Activated CD8-positive, alpha-beta memory T cell treated with anti-CD3 and anti-CD28 coated beads, Interleukin-2, amount 10 ng/mL, durations not matched to agents 7 days and 5 days (primary cell): ENCODE data around the gene TTLL1. TPM values are rescaled to one million over a fixed set of nuclear protein-coding genes. Genes with fewer than 3 reads are reported as not detected.
"Not testable (repeated sequence)": the region's sequence is repeated elsewhere in the genome, so short reads cannot be mapped to it uniquely, and the experiment has no call there.

Source experiments
- ATAC-seq: fragments of 150-1000 bp; cut with Tn5 transposase; one replicate; pipeline ENCODE4 v1.10.0; 2021; ENCODE audit warnings: moderate library complexity
- CTCF ChIA-PET: fragments of 350-600 bp; sonication (Branson Sonifier 250); formaldehyde crosslinking; loops from one replicate; lab custom pipeline; 2021; ENCODE audit warnings: antibody characterized with exemption; lab: Charles Lee
- DNase-seq: peaks from one replicate; pipeline ENCODE4 v3.0.0-alpha.2; 2020
- H3K27ac Mint-ChIP-seq: one replicate; pipeline ENCODE4 v1.8.0; 2021; ENCODE audit warnings: mild to moderate bottlenecking, mixed read lengths
- H3K27me3 Mint-ChIP-seq: one replicate; pipeline ENCODE4 v1.8.0; 2021; ENCODE audit warnings: mixed read lengths
- H3K36me3 Mint-ChIP-seq: one replicate; pipeline ENCODE4 v1.8.0; 2021; ENCODE audit warnings: mild to moderate bottlenecking, mixed read lengths
- H3K4me1 Mint-ChIP-seq: one replicate; pipeline ENCODE4 v1.8.0; 2021; ENCODE audit warnings: mixed read lengths
- H3K4me3 Mint-ChIP-seq: one replicate; pipeline ENCODE4 v1.8.0; 2021; ENCODE audit warnings: mild to moderate bottlenecking, moderate library complexity, mixed read lengths
- H3K9me3 Mint-ChIP-seq: one replicate; pipeline ENCODE4 v1.8.0; 2022; ENCODE audit warnings: low read depth, mixed read lengths
- total RNA-seq, 2 experiments: library from RNA; stranded (reverse); gene quantifications; one replicate each; pipeline ENCODE4 v1.2.3, GENCODE V29; 2021

Gene TTLL1
- total RNA-seq, 2 experiments from 2014 or later, result 9.1 to 9.9 TPM

- DNase-seq (no peak), ATAC-seq (no peak)
- H3K9me3 Mint-ChIP-seq, result no peaks in the 10 kb centered on the region
- H3K27me3 Mint-ChIP-seq, result no peaks in the 10 kb centered on the region
- CTCF ChIA-PET, result no interaction called here
- H3K27ac Mint-ChIP-seq, result no peak overlapping the region
- H3K36me3 Mint-ChIP-seq, result no peaks in the 10 kb centered on the region
- no peak overlapping the region for H3K4me3 Mint-ChIP-seq
- peaks cover 5% of the 10 kb centered on the region for H3K4me1 Mint-ChIP-seq
Measured at GRCh38 chr22:43038325-43038724, 50.9 kb downstream of the TTLL1 start.

GRCh38 chr22:43036282-43036829 lies 52.8 kb downstream of the TTLL1 start:
- H3K27ac Mint-ChIP-seq, result no peak overlapping the region
- H3K27me3 Mint-ChIP-seq, result no peaks in the 10 kb centered on the region
- DNase-seq, result no peak
- no peak for ATAC-seq
- CTCF ChIA-PET, result interaction anchor here (0.7 kb wide), 2 partner anchors 29 to 49 kb away, joined by 3 read pairs; no protein-coding TSS in a partner anchor
- no peaks in the 10 kb centered on the region for H3K36me3 Mint-ChIP-seq
- H3K9me3 Mint-ChIP-seq, result no peaks in the 10 kb centered on the region
- H3K4me3 Mint-ChIP-seq, result no peak overlapping the region
- H3K4me1 Mint-ChIP-seq, result peaks cover 5% of the 10 kb centered on the region

DNA sequence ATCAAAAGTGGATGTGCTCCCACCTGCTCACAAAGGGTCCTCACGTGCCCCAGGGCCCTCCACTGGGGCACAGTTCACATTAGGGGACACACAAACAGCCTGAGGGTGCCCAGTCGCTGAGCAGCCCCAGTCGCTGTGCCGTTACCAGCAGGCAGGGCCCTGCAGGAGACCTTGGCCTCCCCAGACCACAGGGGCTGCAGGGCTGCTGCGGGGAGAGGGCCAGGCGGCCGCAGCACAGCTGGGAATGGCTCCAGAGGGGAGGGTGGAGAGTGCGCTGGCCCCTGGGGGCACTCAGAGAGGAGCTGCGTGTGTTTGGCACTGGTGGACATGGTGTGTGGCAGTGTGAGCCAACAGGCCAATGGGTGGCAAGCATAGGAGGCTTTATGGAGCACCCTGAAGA lies 53.9 kb downstream of the TTLL1 start:
- ATAC-seq, result no peak
- Mint-ChIP-seq H3K4me3 (no peak overlapping the region), H3K36me3 (no peaks in the 10 kb centered on the region), H3K27me3 (no peaks in the 10 kb centered on the region), H3K27ac (no peak overlapping the region), H3K4me1 (peaks cover 5% of the 10 kb centered on the region), H3K9me3 (no peaks in the 10 kb centered on the region)
- no peak for DNase-seq
- CTCF ChIA-PET, result interaction anchor here (0.5 to 2.1 kb wide), 5 partner anchors 10 to 254 kb away, joined by 3 to 19 read pairs (median 3); no protein-coding TSS in a partner anchor

DNA sequence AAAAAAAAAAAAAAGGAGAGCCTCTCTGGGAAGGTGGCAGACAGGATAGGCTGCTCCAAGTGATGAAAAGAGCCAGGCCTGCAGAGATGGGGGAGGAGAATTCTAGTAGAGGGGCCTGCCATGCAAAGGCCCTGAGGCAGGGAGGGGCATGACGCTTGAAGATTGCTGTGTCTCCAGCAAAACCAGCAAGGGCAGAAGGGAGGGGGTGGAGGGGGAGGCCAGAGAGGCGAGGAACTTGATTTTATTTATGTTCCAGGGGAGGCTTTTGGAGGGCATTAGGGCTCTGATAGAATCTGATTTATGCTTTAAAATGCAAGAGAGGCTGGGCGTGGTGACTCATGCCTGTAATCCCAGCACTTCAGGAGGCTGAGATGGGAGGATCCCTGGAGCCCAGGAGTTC lies 57.6 kb downstream of the TTLL1 start:
- Mint-ChIP-seq H3K4me1 (peaks cover 5% of the 10 kb centered on the region), H3K27ac (no peak overlapping the region), H3K4me3 (no peak overlapping the region), H3K36me3 (no peaks in the 10 kb centered on the region), H3K27me3 (no peaks in the 10 kb centered on the region), H3K9me3 (no peaks in the 10 kb centered on the region)
- CTCF ChIA-PET, result no interaction called here
- ATAC-seq, result no peak
- no peak for DNase-seq

DNA sequence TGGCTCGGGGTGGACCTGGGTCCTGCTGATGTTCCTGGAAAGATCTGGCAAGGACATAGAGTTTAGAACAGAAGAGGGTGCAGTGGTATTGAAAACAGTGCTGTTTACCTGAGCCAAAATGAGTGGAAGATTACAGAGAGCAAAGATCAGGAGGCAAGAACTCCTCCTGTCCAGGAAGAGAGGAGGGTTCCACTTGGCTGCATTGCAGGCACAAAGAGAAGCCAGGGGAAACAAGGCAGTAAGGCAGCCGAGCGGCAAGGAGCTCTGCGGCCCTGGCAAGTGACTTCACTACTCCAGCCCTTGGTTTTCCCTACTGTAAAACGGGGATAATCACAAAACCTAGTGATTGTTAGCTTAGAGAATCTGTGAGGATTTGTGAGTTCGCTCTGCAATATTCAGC lies 70.6 kb downstream of the TTLL1 start:
- no peaks in the 10 kb centered on the region for H3K9me3 Mint-ChIP-seq
- no peaks in the 10 kb centered on the region for H3K36me3 Mint-ChIP-seq
- no peak overlapping the region for H3K27ac Mint-ChIP-seq
- ATAC-seq, result no peak
- no peak for DNase-seq
- H3K4me1 Mint-ChIP-seq, result peaks cover 11% of the 10 kb centered on the region
- CTCF ChIA-PET, result no interaction called here
- H3K4me3 Mint-ChIP-seq, result no peak overlapping the region
- H3K27me3 Mint-ChIP-seq, result peaks cover 3% of the 10 kb centered on the region

GRCh38 chr22:43017525-43018460 lies 71.4 kb downstream of the TTLL1 start:
- ATAC-seq (no peak), DNase-seq (no peak)
- peaks cover 19% of the 10 kb centered on the region for H3K4me1 Mint-ChIP-seq
- H3K4me3 Mint-ChIP-seq, result no peak overlapping the region
- CTCF ChIA-PET, result no interaction called here
- peaks cover 3% of the 10 kb centered on the region for H3K27me3 Mint-ChIP-seq
- H3K27ac Mint-ChIP-seq, result no peak overlapping the region
- no peaks in the 10 kb centered on the region for H3K36me3 Mint-ChIP-seq
- H3K9me3 Mint-ChIP-seq, result no peaks in the 10 kb centered on the region

DNA sequence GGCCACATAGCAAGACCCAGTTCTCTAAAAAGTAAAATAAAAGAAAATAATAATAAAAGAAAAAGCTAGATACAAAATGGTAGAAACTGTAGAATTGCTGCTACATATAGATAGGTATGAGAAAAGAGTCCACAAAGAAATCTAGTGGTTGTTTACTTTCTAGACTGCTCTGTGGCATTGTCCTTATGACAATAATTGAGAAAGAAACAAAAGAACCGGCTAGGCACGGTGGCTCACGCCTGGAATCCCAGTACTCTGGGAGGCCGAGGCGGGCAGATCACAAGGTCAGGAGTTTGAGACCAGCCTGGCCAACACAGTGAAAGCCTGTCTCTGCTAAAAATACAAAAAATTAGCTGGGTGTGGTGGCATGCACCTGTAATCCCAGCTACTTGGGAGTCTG lies 73.0 kb downstream of the TTLL1 start:
- H3K4me3 Mint-ChIP-seq, ATAC-seq, DNase-seq, H3K27ac Mint-ChIP-seq, H3K27me3 Mint-ChIP-seq, CTCF ChIA-PET, H3K36me3 Mint-ChIP-seq, H3K9me3 Mint-ChIP-seq: not testable (repeated sequence)
- H3K4me1 Mint-ChIP-seq, result peaks cover 22% of the 10 kb centered on the region

DNA sequence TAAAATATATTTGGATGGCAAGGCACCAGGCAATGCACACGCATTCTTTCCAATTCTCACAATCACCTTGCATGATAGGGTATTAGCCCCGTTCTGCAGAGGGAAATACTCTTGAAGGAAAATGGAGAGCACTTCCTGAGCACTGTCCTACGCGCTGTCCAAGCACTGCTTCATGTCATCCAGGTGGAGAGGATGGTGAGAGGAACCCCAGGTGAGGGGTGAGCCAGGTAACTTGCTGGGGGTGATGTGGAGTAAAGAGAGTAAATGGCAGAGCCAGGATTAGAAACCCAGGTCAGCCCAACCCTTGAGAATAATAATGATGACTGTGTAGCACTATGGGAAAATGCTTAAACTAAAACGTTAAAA lies 73.5 kb downstream of the TTLL1 start:
- peak overlapping the region; percentile 96 for H3K4me3 Mint-ChIP-seq
- no peaks in the 10 kb centered on the region for H3K36me3 Mint-ChIP-seq
- no peaks in the 10 kb centered on the region for H3K9me3 Mint-ChIP-seq
- H3K27ac Mint-ChIP-seq, result peak overlapping the region; percentile 83
- ATAC-seq, result peak; percentile 2
- no peak for DNase-seq
- H3K4me1 Mint-ChIP-seq, result peaks cover 22% of the 10 kb centered on the region
- CTCF ChIA-PET, result interaction anchor here (2.2 kb wide), 1 partner anchor 18 kb away, joined by 9 read pairs; no protein-coding TSS in a partner anchor
- peaks cover 3% of the 10 kb centered on the region for H3K27me3 Mint-ChIP-seq

DNA sequence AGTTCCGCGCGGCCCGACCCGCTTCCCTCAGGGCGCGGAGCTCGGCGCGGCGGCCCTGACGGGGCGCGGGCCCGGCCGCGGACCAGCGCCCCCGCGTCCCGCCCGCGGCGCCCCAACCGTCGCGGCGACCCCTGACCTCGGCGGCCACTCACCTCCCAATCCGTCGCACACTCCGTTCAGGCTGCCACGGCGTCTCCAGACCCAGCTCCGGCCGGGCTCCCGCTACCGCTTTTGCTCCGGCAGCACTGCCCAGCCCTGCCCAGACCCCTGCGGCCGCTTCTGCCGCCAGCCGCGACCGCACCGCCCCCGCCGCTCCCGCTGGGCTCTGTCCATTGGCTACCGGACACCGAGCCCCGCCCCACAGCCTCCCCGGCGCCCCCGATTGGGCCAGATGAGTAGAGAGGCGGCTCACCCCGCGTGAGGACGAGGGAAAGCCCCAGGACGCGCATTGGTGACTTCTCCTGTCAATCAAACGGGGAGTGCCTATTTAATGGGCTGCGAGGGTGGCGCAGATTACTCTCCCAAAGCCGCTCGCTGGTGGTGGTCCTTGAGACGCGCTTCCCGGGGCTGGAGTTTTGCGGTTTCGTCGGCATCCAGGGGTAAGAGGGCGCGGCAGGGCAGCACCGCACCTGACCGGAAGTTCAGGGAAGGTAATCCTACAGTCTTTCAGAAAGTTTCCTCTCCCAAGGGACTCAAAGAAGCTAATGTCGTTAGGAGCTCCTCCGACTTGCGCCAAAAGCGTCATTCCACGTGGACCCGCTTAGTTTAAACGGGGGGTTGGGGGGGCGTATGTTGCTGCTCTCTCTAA lies 74.1 kb downstream of the TTLL1 start, which contains the start of gene PACSIN2:
PACSIN2 (minus strand) TSS at position 281 of the 808 bp plus-strand sequence. CDS start 103,069 bp downstream, outside the sequence.
- H3K4me1 Mint-ChIP-seq, result peaks cover 22% of the 10 kb centered on the region

GRCh38 chr22:43014316-43014868 lies 74.8 kb downstream of the TTLL1 start:
- Mint-ChIP-seq H3K27me3 (peaks cover 3% of the 10 kb centered on the region), H3K27ac (peak overlapping the region; percentile 79), H3K9me3 (no peaks in the 10 kb centered on the region), H3K4me1 (peaks cover 22% of the 10 kb centered on the region), H3K36me3 (no peaks in the 10 kb centered on the region), H3K4me3 (peak overlapping the region; percentile 96)
- DNase-seq, result peak; percentile 58
- CTCF ChIA-PET, result interaction anchor here (2.0 to 2.6 kb wide), 3 partner anchors 14 to 147 kb away, joined by 9 to 13 read pairs (median 10); no protein-coding TSS in a partner anchor
- peak; percentile 14 for ATAC-seq

More for the DNA sequence above, 74.1 kb downstream of the TTLL1 start, which contains the start of gene PACSIN2:
- Mint-ChIP-seq H3K36me3 (no peaks in the 10 kb centered on the region), H3K27ac (peak within 1 kb of the TSS; percentile 83), H3K9me3 (no peaks in the 10 kb centered on the region), H3K4me3 (peak within 1 kb of the TSS; percentile 96), H3K27me3 (peaks cover 3% of the 10 kb centered on the region)
- CTCF ChIA-PET, result interaction anchor here (2.0 to 2.2 kb wide), 2 partner anchors 19 to 148 kb away, joined by 9 to 10 read pairs; no protein-coding TSS in a partner anchor
- ATAC-seq, result peak; percentile 99
- peak; percentile 99 for DNase-seq

DNA sequence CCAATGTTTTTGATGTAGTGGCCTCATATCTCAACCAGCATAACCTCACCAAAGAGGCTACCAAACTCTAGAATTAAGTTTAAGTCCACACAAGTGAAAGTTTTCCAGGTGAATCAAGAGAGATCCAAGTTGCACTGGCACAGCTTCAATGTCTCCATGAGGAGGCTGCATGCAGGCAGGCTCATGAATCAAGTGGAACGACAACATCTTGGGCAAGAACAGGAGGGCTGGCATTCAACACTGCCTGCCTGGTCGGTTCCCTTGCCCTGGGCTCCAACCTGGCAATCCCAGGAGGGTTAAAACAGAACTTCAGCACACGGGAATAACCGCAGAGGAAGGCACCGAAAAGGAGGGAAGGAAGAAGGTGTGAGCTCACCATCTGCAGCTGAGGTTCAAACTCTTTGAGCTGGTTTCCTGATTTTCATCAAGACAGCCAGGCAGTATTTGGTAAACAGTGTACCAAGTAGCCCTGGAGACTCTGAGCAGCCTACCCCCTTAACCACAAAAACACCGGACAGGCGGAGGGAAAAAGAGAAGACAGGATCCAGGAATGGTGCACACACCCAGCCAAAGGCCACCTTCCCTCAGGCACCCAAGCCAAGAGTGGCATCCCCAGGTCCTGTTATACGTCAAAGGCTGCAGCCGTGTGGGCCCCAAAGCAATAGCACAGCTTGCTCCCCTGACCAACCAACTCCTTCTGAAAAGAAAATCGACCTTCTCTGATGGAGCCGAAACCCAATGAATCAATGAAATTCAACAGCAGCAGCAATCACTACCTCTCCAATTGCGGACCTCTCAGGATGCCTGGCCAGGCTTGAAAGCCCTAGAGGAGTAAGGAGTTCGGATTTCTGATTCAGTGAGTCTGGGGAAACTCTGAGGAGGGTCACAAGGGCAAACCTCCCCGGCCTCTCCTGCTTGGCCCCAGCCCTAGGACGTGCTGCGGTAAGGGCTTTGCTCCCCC lies 75.6 kb downstream of the TTLL1 start:
- peaks cover 25% of the 10 kb centered on the region for H3K4me1 Mint-ChIP-seq
- H3K4me3 Mint-ChIP-seq, result peak overlapping the region; percentile 96
- CTCF ChIA-PET, result interaction anchor here (0.9 to 2.6 kb wide), 5 partner anchors 11 to 146 kb away, joined by 3 to 13 read pairs (median 9); no protein-coding TSS in a partner anchor
- DNase-seq, result no peak
- no peak for ATAC-seq
- H3K36me3 Mint-ChIP-seq, result no peaks in the 10 kb centered on the region
- peak overlapping the region; percentile 79 for H3K27ac Mint-ChIP-seq
- peaks cover 3% of the 10 kb centered on the region for H3K27me3 Mint-ChIP-seq
- H3K9me3 Mint-ChIP-seq, result no peaks in the 10 kb centered on the region

DNA sequence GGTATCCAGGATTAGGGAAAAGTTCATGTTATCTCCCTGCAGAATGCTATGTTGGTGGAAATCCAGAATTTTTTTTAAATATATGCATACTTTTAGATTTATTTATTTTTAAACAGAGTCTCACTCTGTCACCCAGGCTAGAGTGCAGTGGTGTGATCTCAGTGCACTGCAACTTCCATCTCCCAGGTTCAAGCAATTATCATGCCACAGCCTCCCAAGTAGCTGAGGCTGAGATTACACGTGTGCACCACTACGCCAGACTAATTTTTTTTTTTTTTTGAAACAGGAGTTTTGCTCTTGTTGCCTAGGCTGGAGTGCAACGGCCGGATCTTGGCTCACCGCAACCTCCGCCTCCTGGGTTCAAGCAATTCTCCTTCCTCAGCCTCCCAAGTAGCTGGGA lies 76.8 kb downstream of the TTLL1 start:
- ATAC-seq (no peak), DNase-seq (no peak)
- Mint-ChIP-seq H3K4me3 (no peak overlapping the region), H3K36me3 (no peaks in the 10 kb centered on the region), H3K9me3 (no peaks in the 10 kb centered on the region), H3K4me1 (peaks cover 31% of the 10 kb centered on the region), H3K27me3 (peaks cover 3% of the 10 kb centered on the region), H3K27ac (no peak overlapping the region)
- CTCF ChIA-PET, result interaction anchor here (0.9 to 2.6 kb wide), 2 partner anchors 12 to 64 kb away, joined by 3 to 13 read pairs; no protein-coding TSS in a partner anchor
